Measurements from ENCODE around the gene NDUFB5.

The NDUFB5 gene

GRCh38 chr3:179604321-179605078, at the start of gene NDUFB5, which contains the start of gene MRPL47:
Gene NDUFB5 (plus strand): TSS chr3:179604794. CDS start chr3:179604816, 22 bp downstream.
Gene MRPL47 (minus strand): TSS chr3:179604638. CDS start chr3:179604624, 14 bp downstream.
- TF ChIP-seq CTCF (IDR thresholded peaks at IDR 0.05; ENCODE audit: insufficient read depth, low read length, missing control alignments): no peak
- peak within 1 kb of the TSS; percentile 93 for H3K4me3 ChIP-seq (ENCODE audit: low read depth, low read length)
- peak; percentile 81 for DNase-seq (ENCODE audit: low read depth, low spot score)
- POLR2A ChIA-PET: interaction anchor here (0.7 kb wide), 1 partner anchor 20 kb away, joined by 3 read pairs; no protein-coding TSS in a partner anchor
- CTCF ChIA-PET: interaction anchor here (1.3 kb wide), 1 partner anchor 283 kb away, joined by 3 read pairs; no protein-coding TSS in a partner anchor

- POLR2A ChIA-PET: interaction anchor here (0.7 kb wide), 1 partner anchor 93 kb away, joined by 3 read pairs; no protein-coding TSS in a partner anchor
- TF ChIP-seq CTCF (IDR thresholded peaks at IDR 0.05; ENCODE audit: insufficient read depth, low read length, missing control alignments): peak; percentile 81
- H3K4me3 ChIP-seq (ENCODE audit: low read depth, low read length): no peak overlapping the region
- DNase-seq (ENCODE audit: low read depth, low spot score): peak; percentile 21
- CTCF ChIA-PET: interaction anchor here (0.9 to 2.0 kb wide), 20 partner anchors 11 to 543 kb away, joined by 3 to 17 read pairs (median 4); partner anchors contain the start of gene ZNF639
Measured at GRCh38 chr3:179558742-179559364, 45.7 kb upstream of the NDUFB5 start.

- no peak for DNase-seq (ENCODE audit: low read depth, low spot score)
- ChIA-PET CTCF (interaction anchor here (0.6 to 2.2 kb wide), 9 partner anchors 110 to 545 kb away, joined by 3 to 9 read pairs (median 3); partner anchors contain the start of gene ZNF639), POLR2A (no interaction called here)
- TF ChIP-seq CTCF (IDR thresholded peaks at IDR 0.05; ENCODE audit: insufficient read depth, low read length, missing control alignments): no peak
- no peak overlapping the region for H3K4me3 ChIP-seq (ENCODE audit: low read depth, low read length)
Measured at GRCh38 chr3:179560791-179561190, 43.8 kb upstream of the NDUFB5 start.

- ChIA-PET CTCF (interaction anchor here (0.8 to 2.3 kb wide), 9 partner anchors 16 to 241 kb away, joined by 3 to 16 read pairs (median 5); no protein-coding TSS in a partner anchor), POLR2A (interaction anchor here (1.0 to 1.2 kb wide), 3 partner anchors 9 to 239 kb away, joined by 3 to 7 read pairs (median 6); partner anchors contain the start of genes GNB4 and ZNF639)
- no peak for TF ChIP-seq CTCF (IDR thresholded peaks at IDR 0.05; ENCODE audit: insufficient read depth, low read length, missing control alignments)
- H3K4me3 ChIP-seq (ENCODE audit: low read depth, low read length): peak within 1 kb of the TSS; percentile 98
- DNase-seq (ENCODE audit: low read depth, low spot score): peak; percentile 94
Measured at GRCh38 chr3:179562591-179563270, 41.9 kb upstream of the NDUFB5 start, which contains the start of gene ACTL6A. Gene ACTL6A (plus strand): TSS chr3:179562926. CDS start chr3:179563093, 167 bp downstream.

GRCh38 chr3:179563271-179563783, 41.3 kb upstream of the NDUFB5 start:
- TF ChIP-seq CTCF (IDR thresholded peaks at IDR 0.05; ENCODE audit: insufficient read depth, low read length, missing control alignments): peak; percentile 73
- ChIA-PET CTCF (interaction anchor here (1.0 to 2.3 kb wide), 5 partner anchors 15 to 242 kb away, joined by 3 to 16 read pairs (median 5); no protein-coding TSS in a partner anchor), POLR2A (interaction anchor here (1.2 kb wide), 1 partner anchor 240 kb away, joined by 6 read pairs; the partner anchor contains the start of gene ZNF639)
- H3K4me3 ChIP-seq (ENCODE audit: low read depth, low read length): peak overlapping the region; percentile 98
- DNase-seq (ENCODE audit: low read depth, low spot score): peak; percentile 17

All from AG04449 (cell line).